K562 (cell line): ENCODE results near the gene UGP2. TPM values are rescaled to one million over a fixed set of nuclear protein-coding genes. Genes with fewer than 3 reads are reported as not detected.

Source experiments
- ATAC-seq: fragments of 200-7000 bp; cut with Tn5 transposase; 3 replicates; pipeline ENCODE4 v1.9.1; 2020; ENCODE audit warnings: moderate library complexity
- BruUV-seq: library from RNA; stranded (reverse); fragments of 400-500 nt; replicated peaks from 2 replicates; lab custom pipeline; 2021; lab: Mats Ljungman, UMichigan
- CTCF ChIA-PET: fragments of 300-600 bp; formaldehyde crosslinking; extraction: SDS; loops from one replicate; lab custom pipeline; 2021; ENCODE audit warnings: low intra/inter-chr PET ratio; lab: Yijun Ruan, JAX
- POLR2A ChIA-PET: fragments of 300-600, 350-650 bp; sonication (Branson Sonifier 250); formaldehyde crosslinking; extraction: SDS; loops from one replicate; lab custom pipeline; 2021; ENCODE audit warnings: antibody characterized with exemption, inconsistent platforms; lab: Yijun Ruan, JAX
- DNase-seq, 4 experiments: peaks; one replicate each; pipeline versions ENCODE4 v3.0.0 to v3.0.0-alpha.2; 2011 to 2018; ENCODE audit warnings: low spot score in 3 of 4, mixed read lengths in 3 of 4; ENCODE audit errors: extremely low read depth in 1 of 4
- FAIRE-seq: peaks from 2 replicates; lab custom pipeline; 2011; peaks lifted over from hg19 to GRCh38; lab: Jason Lieb, UNC
- H2AFZ ChIP-seq: 2 replicates; pipeline ENCODE4 v1.6.0; 2011; ENCODE audit warnings: low read depth, low read length, control low read depth, inconsistent platforms
- H3K27ac ChIP-seq: fragments of 200-600 bp; 3 replicates; pipeline ENCODE4 v1.8.0; 2011; ENCODE audit warnings: low read depth, mild to moderate bottlenecking, control low read depth, inconsistent platforms, low read length, moderate library complexity, mixed read lengths; ENCODE audit errors: extremely low read depth
- H3K27me3 ChIP-seq, 2 experiments: fragments of 300-600 bp in 1 of 2; 2 replicates in 1 of 2; 3 replicates in 1 of 2; pipeline versions ENCODE4 v1.6.0 to v1.8.0; 2011; ENCODE audit warnings: inconsistent platforms in 2 of 2, low read length in 2 of 2, mild to moderate bottlenecking in 1 of 2, mixed read lengths in 1 of 2, moderate library complexity in 1 of 2; ENCODE audit not compliant: control insufficient read depth in 2 of 2, insufficient read depth in 2 of 2
- H3K36me3 ChIP-seq: fragments of 300-600 bp; 3 replicates; pipeline ENCODE4 v1.8.0; 2011; ENCODE audit warnings: mild to moderate bottlenecking, low read length, inconsistent platforms; ENCODE audit not compliant: control insufficient read depth, insufficient read depth
- H3K4me1 ChIP-seq, 2 experiments: fragments of 200-600 bp in 1 of 2; replicated peaks in 1 of 2; 2 replicates in 1 of 2; 3 replicates in 1 of 2; pipeline versions ENCODE4 v1.5.1 to v1.8.0; 2011; ENCODE audit warnings: inconsistent platforms in 2 of 2, low read length in 2 of 2, mild to moderate bottlenecking in 1 of 2, mixed read lengths in 1 of 2, moderate library complexity in 1 of 2; ENCODE audit not compliant: control insufficient read depth in 2 of 2, insufficient read depth in 2 of 2
- H3K4me2 ChIP-seq: 2 replicates; pipeline ENCODE4 v1.6.1; 2011; ENCODE audit warnings: low read length, control low read depth, inconsistent platforms, mixed read lengths; ENCODE audit not compliant: insufficient read depth
- H3K4me3 ChIP-seq: fragments of 200-600 bp; sonication (generic), shearing (Covaris generic); 2 replicates; pipeline ENCODE4 v1.5.1; 2016; ENCODE audit warnings: control low read depth, inconsistent platforms
- H3K79me2 ChIP-seq: fragments of 200-600 bp; 3 replicates; pipeline ENCODE4 v1.8.0; 2011; ENCODE audit warnings: low read length, inconsistent platforms; ENCODE audit not compliant: control insufficient read depth, insufficient read depth
- H3K9ac ChIP-seq, 2 experiments: 2 replicates each; pipeline versions ENCODE4 v1.6.0 to v1.6.1; 2011; ENCODE audit warnings: low read depth in 2 of 2, low read length in 2 of 2, control low read depth in 1 of 2, inconsistent platforms in 1 of 2, mild to moderate bottlenecking in 1 of 2, mixed read lengths in 1 of 2; ENCODE audit not compliant: insufficient read depth in 1 of 2
- H3K9me1 ChIP-seq: one replicate; pipeline ENCODE4 v1.6.0; 2011; ENCODE audit warnings: inconsistent platforms, mild to moderate bottlenecking, low read length, moderate library complexity; ENCODE audit not compliant: control insufficient read depth, insufficient read depth
- H3K9me3 ChIP-seq: replicated peaks from 2 replicates; pipeline ENCODE4 v1.5.1; 2011; ENCODE audit warnings: low read depth, low read length, inconsistent platforms; ENCODE audit not compliant: control insufficient read depth, insufficient read depth
- H4K20me1 ChIP-seq: replicated peaks from 2 replicates; pipeline ENCODE4 v1.6.1; 2011; ENCODE audit warnings: low read length, inconsistent platforms, mixed read lengths; ENCODE audit not compliant: control insufficient read depth, insufficient read depth
- CTCFL ChIP-seq: IDR thresholded peaks from 2 replicates; pipeline ENCODE4 v1.6.1; 2011; ENCODE audit warnings: borderline replicate concordance, low read depth, mild to moderate bottlenecking, moderate library complexity, low read length; ENCODE audit not compliant: insufficient read depth, poor library complexity, severe bottlenecking
- HMGN3 ChIP-seq: IDR thresholded peaks from 2 replicates; pipeline ENCODE4 v1.6.1; 2011; ENCODE audit warnings: borderline replicate concordance, low read depth, mild to moderate bottlenecking, mixed read lengths, low read length; ENCODE audit not compliant: insufficient read length; ENCODE audit errors: extremely low read depth
- HSF4 ChIP-seq: fragments of 250-450 bp; sonication (Bioruptor Pico); IDR thresholded peaks from 2 replicates; pipeline ENCODE4 v2.1.2; 2022; ENCODE audit warnings: mild to moderate bottlenecking, moderate library complexity, borderline replicate concordance
- MEIS2 ChIP-seq: fragments of 450-650 bp; IDR thresholded peaks from 2 replicates; pipeline ENCODE4 v1.6.1; 2014; ENCODE audit warnings: mild to moderate bottlenecking; ENCODE audit not compliant: partially characterized antibody
- POLR2AphosphoS5 ChIP-seq: IDR thresholded peaks from 2 replicates; pipeline ENCODE4 v1.6.1; 2011; ENCODE audit warnings: mild to moderate bottlenecking, low read depth, low read length, moderate library complexity; ENCODE audit not compliant: control insufficient read depth, insufficient read depth
- RFX7 ChIP-seq: fragments of 250-450 bp; sonication (Bioruptor Pico); IDR thresholded peaks from 2 replicates; pipeline ENCODE4 v1.5.1; 2021; ENCODE audit warnings: mild to moderate bottlenecking
- SIN3B ChIP-seq: fragments of 450-650 bp; IDR thresholded peaks from 2 replicates; pipeline ENCODE4 v1.6.1; 2017; ENCODE audit warnings: low read depth, mild to moderate bottlenecking, moderate library complexity
- SOX6 ChIP-seq: fragments of 450-650 bp; IDR thresholded peaks from 2 replicates; pipeline ENCODE4 v1.6.1; 2014; ENCODE audit warnings: mild to moderate bottlenecking
- U2AF2 ChIP-seq: fragments of 200-400 bp; formaldehyde crosslinking; optimal IDR thresholded peaks from 2 replicates; pipeline ENCODE3; 2017; ENCODE audit warnings: low read depth, mild to moderate bottlenecking, low read length
- ZNF165 ChIP-seq: fragments of 250-450 bp; sonication (Bioruptor Pico); IDR thresholded peaks from 2 replicates; pipeline ENCODE4 v1.4.0; 2020; ENCODE audit warnings: borderline replicate concordance
- ZNF445 ChIP-seq: fragments of 250-450 bp; sonication (Bioruptor Pico); IDR thresholded peaks from 2 replicates; pipeline ENCODE4 v1.4.0; 2020; ENCODE audit warnings: low read depth, mild to moderate bottlenecking, moderate library complexity
- WGBS: fragments of 100-300 bp; shearing (Covaris generic); methylation state at CpG from one replicate; pipeline ENCODE4 v1.1.6; 2016; ENCODE audit warnings: low coverage, mixed read lengths; ENCODE audit not compliant: insufficient coverage; ENCODE audit errors: missing lambda C conversion rate; 5-methylcytosine and 5-hydroxymethylcytosine counted together
- in situ Hi-C: fragments of 300-500 bp; cut with MboI; formaldehyde crosslinking; loops from 4 replicates; pipeline ENCODE4 v1.15.0; 2018; ENCODE audit warnings: inconsistent platforms, mixed read lengths
- intact Hi-C: fragments of 100-400 bp; cut with micrococcal nuclease; formaldehyde crosslinking; loops from 2 replicates; pipeline ENCODE4 v1.14.2; 2022
- polyA plus RNA-seq, 8 experiments: library from polyadenylated mRNA; depleted of rRNA in 4 of 8; stranded (reverse) in 5 of 8; unstranded in 3 of 8; fragments of >200 nt; fragmentation: Nextera tagmentation in 2 of 8; fragmentation: Illumina TruSeq in 1 of 8; extraction: Ambion mirVana in 2 of 8; extraction: Trizol in 1 of 8; gene quantifications; 2 replicates each; pipeline versions ENCODE4 v1.2.1 to v1.2.3, GENCODE V29; 2011 to 2014; ENCODE audit warnings: inconsistent platforms in 1 of 8, missing spikeins in 1 of 8
- total RNA-seq, 7 experiments: library from RNA; depleted of rRNA in 6 of 7; stranded (reverse); fragments of >200 nt in 6 of 7; fragmentation: Illumina TruSeq in 2 of 7; extraction: Trizol in 2 of 7; gene quantifications; 2 replicates each; pipeline versions ENCODE4 v1.2.1 to v1.2.3, GENCODE V29; 2011 to 2021; ENCODE audit warnings: low replicate concordance in 1 of 7
- TF ChIP-seq, protein P1 (sequence below): fragments of 250-450 bp; sonication (Bioruptor Pico); IDR thresholded peaks from 2 replicates; pipeline ENCODE4 v1.5.0; 2021
- TF ChIP-seq, protein P2 (sequence below): fragments of 450-650 bp; formaldehyde crosslinking; IDR thresholded peaks from 2 replicates; pipeline ENCODE4 v1.4.0; 2020; ENCODE audit warnings: mild to moderate bottlenecking

The UGP2 gene
- total and polyA plus RNA-seq, 9 of the 15 experiments (the other 6 are each of a cell fraction or from before 2014, with no cell fraction given): 25.2 to 69.3 (median 58.9) TPM

DNA sequence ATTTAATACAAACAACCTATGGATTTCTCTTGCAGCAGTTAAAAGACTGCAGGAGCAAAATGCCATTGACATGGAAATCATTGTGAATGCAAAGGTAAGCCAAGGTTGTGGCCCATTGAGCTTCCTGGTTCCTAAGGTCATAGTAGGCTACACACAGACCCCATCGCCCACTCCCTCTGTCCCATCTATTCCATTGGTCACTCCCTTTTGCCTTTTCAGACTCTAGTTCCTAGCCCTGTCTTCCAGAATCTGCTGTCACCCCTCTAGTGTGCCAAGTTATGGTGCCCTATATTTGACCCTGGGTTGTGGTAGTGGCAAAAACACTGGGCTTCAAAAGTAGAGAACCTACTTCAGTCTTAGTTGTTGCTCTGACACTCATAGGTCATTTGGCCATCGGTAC is 44.7 kb downstream of the UGP2 start:
- intact Hi-C loops (no loop called here), in situ Hi-C loops (no loop called here)
- ATAC-seq (no peak), DNase-seq (no peak), FAIRE-seq (no peak)
- WGBS: 100% methylated on average over 2 of the region's 2 CpGs
- CTCF ChIA-PET: no interaction called here
- Histone ChIP-seq H2AFZ (no peak overlapping the region), H4K20me1 (no peaks in the 10 kb centered on the region), H3K27ac (no peak overlapping the region), H3K4me1 (no peaks in the 10 kb centered on the region), H3K79me2 (no peaks in the 10 kb centered on the region), H3K9me1 (no peaks in the 10 kb centered on the region), H3K4me2 (no peak overlapping the region), H3K9me3 (no peaks in the 10 kb centered on the region), H3K36me3 (peaks cover 72% of the 10 kb centered on the region), H3K27me3 (no peaks in the 10 kb centered on the region), H3K9ac (no peak overlapping the region), H3K4me3 (no peak overlapping the region)
- POLR2A ChIA-PET: no interaction called here
- TF ChIP-seq ZNF165 (CRISPR knock-in tag) (no peak), CTCFL (no peak)
- no TSS peak for BruUV-seq

GRCh38 chr2:63888053-63888452 is 46.4 kb downstream of the UGP2 start:
- in situ Hi-C loops (no loop called here), intact Hi-C loops (loop anchor here (1.0 kb wide), 1 partner anchor 196 kb away; no protein-coding TSS in a partner anchor)
- ATAC-seq (no peak), FAIRE-seq (no peak), DNase-seq (no peak)
- Histone ChIP-seq H3K4me2 (no peak overlapping the region), H3K4me1 (no peaks in the 10 kb centered on the region), H3K79me2 (no peaks in the 10 kb centered on the region), H3K9me1 (no peaks in the 10 kb centered on the region), H3K36me3 (peaks cover 83% of the 10 kb centered on the region), H3K27ac (no peak overlapping the region), H3K4me3 (no peak overlapping the region), H4K20me1 (no peaks in the 10 kb centered on the region), H3K27me3 (no peaks in the 10 kb centered on the region), H3K9me3 (no peaks in the 10 kb centered on the region), H3K9ac (no peak overlapping the region), H2AFZ (no peak overlapping the region)
- WGBS: 81% methylated on average over 2 of the region's 2 CpGs
- CTCF ChIA-PET: interaction anchor here (1.1 to 3.1 kb wide), 2 partner anchors 189 to 196 kb away, joined by 3 to 20 read pairs; no protein-coding TSS in a partner anchor
- POLR2A ChIA-PET: no interaction called here
- BruUV-seq: no TSS peak
- TF ChIP-seq SIN3B: no peak
- TF ChIP-seq, protein P1, sequence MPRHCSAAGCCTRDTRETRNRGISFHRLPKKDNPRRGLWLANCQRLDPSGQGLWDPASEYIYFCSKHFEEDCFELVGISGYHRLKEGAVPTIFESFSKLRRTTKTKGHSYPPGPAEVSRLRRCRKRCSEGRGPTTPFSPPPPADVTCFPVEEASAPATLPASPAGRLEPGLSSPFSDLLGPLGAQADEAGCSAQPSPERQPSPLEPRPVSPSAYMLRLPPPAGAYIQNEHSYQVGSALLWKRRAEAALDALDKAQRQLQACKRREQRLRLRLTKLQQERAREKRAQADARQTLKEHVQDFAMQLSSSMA (CRISPR knock-in tag): no peak
- no peak for TF ChIP-seq HMGN3
- no peak for TF ChIP-seq MEIS2
- no peak for TF ChIP-seq U2AF2
- no peak for TF ChIP-seq SOX6
- TF ChIP-seq, protein P2, sequence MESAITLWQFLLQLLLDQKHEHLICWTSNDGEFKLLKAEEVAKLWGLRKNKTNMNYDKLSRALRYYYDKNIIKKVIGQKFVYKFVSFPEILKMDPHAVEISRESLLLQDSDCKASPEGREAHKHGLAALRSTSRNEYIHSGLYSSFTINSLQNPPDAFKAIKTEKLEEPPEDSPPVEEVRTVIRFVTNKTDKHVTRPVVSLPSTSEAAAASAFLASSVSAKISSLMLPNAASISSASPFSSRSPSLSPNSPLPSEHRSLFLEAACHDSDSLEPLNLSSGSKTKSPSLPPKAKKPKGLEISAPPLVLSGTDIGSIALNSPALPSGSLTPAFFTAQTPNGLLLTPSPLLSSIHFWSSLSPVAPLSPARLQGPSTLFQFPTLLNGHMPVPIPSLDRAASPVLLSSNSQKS (CRISPR knock-in tag): no peak
- no peak for TF ChIP-seq HSF4 (CRISPR knock-in tag)
- no peak for TF ChIP-seq ZNF445 (CRISPR knock-in tag)
- TF ChIP-seq RFX7 (CRISPR knock-in tag): no peak
- TF ChIP-seq POLR2AphosphoS5: no peak
